ENCODE measurements around the gene UNC50.
"Not testable (repeated sequence)": the region's sequence is repeated elsewhere in the genome, so short reads cannot be mapped to it uniquely, and the experiment has no call there.

The UNC50 gene

DNA sequence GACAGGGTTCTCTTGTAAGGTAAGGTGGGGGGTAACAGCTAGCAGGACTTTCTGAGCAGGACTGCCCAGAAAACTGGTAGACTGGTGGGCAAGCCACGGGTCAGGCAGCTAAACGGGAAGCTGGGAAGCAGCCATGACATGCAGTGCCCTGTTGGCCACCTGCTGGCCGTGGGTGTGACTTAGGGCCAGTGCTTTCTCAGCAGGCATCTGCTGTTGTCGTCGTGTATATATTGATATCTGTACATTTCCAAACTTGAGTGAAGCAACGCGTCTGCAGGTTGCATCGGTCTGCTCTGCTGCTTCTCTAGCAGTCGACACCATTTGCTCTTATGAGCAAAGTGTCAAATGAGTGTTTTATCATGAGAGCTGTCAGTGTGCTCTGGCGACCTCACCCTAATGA, 31.1 kb upstream of the UNC50 start:
- DNase-seq = no peak

DNA sequence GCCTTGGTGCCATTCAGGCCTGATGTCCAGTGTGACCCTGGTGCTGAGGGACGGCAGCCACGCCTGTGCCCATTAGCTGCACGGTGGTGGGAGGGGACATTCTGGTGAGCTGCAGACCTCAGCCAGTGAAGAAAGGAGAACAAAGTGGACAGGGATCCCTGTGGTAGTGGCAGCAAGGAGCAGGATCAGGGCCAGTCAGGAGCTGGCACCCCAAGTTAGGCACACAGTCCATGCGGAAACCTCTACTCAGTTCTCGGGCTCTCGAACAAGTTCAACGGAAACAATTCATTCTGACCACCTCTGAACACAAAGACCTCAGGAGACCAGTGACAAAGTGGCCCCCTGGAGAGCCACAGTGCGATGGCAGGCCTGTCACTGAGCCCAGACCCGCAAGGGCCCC, 30.2 kb upstream of the UNC50 start:
- no peak for DNase-seq

GRCh38 chr2:98579926-98580325, 28.5 kb upstream of the UNC50 start:
- DNase-seq = no peak

DNA sequence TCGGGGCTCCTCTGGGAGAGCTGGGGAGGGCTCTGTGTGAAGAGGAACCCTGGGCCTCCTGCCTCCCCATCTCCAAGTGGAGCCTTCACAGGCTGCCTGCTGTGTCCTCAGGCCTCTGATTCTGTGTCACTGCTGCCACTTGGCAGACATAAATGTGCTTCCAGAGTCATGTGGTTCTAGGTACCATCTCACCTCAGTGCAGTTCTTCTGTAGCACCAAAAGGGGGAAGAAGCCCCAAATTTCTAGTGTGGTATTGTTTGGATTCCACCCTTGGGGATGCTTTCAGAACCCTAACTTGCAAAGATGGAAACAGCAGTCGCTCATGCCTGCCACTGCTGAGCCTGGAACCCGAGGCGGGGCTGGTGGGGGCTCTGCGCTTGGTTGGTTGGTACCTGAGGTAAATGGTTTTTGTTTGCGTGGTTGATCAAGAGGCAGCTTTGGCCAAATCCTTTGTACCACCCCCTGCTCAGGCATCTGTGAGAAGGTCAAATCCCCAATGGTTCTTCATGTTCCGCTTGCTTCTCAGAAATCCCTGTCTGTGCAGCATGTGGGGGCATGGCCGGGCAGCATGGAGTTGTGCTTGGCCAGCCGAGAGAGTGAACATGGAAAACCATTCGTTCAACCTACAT, 27.6 kb upstream of the UNC50 start:
- DNase-seq = no peak

DNA sequence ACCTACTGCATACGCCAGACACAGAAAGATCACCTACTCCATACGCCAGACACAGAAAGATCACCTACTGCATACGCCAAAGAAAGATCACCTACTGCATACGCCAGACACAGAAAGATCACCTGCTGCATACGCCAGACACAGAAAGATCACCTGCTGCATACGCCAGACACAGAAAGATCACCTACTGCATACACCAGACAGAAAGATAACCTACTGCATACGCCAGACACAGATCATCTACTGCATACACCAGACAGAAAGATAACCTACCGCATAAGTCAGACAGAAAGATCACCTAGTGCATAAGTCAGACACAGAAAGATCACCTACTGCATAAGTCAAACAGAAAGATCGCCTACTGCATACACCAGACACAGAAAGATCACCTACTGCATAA, 25.9 kb upstream of the UNC50 start:
- DNase-seq = no peak

DNA sequence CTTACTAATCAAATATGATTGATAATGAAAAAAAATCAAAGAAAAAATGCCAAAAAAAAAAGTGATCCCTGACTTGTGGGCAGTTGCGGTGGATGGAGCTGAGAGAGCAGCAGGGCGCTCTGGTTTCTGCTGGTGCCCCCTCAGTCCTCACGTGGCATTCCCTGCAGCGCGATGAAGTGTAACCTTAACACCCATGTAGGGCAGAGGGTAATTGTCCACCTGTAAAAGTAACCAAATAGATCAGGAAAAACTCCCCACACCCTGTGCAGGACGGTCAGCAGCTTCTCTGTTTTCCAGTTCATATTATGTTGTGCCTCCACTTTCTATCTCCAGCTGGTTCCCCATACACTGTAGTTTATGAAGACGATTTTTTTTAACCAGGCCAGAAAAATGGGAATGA, 25.1 kb upstream of the UNC50 start:
- no peak for DNase-seq

DNA sequence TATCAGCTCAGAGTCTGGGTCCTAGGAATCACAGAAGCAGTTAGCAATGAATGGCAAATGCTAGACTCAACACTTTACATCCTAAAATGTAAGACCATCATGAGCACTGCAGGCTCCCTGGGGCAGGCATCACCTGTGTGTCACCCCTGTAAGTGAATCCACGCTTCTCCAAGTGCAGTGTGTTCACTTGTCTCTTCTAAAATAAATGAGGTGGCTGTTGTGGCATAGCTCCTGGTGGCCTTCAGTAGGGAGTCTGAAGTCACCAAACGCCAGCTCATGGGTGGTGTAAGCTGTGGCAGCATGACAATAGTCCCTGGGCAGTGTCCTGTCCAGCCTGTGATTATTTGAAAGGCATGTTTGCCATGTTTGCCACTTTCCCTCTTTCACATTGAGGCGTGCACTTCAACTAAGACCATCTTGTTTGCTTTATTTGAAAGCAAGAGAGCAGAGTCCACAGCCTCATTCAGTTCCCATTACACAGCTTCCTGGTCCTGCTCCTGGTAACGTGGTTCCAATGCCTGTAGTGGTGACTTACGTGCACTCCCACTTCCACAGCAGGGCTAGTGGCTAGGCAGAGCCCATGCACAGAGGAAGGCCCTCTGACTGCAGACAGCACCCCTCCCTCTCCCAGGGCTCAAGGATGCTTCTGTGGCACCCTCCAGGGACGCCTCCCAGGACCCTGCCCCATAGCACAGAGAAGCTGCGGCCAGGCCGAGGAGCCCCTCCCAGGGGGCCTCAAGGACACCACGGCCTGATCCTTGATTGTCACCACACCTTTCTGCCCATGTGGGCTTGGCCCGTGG, 24.4 kb upstream of the UNC50 start:
- no peak for DNase-seq

- DNase-seq = no peak
Observed at GRCh38 chr2:98585386-98585785, 23.0 kb upstream of the UNC50 start.

DNA sequence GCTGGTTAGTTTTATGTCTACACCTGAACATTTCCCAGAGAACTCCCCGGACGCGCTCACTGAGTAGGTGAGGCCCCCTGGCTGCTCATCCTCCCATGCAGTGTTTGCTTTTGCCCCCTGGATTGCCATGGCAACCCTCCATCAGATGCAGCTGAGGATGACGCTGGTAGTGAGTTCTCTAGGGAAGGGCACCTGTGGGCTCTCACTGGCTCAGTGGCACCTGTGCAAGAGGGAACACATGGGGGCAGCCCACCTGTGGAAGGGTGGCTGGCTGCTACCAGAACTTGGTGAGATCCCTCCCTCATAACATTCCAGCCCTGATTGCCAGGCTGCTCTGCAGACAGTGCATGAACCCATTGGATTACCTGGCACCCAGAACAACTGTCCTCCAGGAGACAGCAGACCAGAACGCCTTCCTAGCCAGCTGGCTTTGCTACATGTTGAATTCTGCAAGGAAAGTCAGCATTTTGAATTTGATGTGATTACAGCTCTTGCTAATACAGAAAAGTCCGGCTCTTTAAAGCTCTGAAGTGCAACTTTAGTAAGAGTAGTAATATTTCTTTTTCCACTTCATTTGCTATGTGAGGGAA, 21.7 kb upstream of the UNC50 start:
- no peak for DNase-seq

DNA sequence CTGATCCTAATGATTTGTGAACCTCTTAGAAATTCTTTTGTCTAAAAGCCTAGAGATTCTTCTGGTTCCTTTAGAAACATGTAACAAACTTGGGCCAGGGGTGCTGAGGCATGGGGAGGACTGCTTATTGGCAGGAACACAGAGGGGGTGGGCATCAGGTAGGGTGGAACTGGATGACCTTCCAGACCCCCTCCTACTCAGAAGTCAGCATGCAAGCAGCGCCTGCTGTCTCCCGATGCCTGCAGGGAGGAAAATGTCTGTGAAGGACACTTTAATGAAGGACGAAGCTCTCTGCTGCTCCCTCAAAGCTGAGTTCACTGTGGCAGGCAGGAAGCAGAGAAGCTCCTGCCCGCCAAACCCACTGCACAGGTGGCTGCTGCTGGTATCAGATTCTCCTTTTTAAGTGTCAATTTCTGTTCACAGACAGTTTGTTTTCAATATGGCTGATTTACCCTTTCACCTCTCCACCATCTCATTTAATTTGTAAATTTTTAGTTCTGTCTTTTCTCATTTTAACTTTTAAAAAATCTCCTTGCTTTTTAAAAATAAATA, 19.4 kb upstream of the UNC50 start:
- no peak for DNase-seq

DNA sequence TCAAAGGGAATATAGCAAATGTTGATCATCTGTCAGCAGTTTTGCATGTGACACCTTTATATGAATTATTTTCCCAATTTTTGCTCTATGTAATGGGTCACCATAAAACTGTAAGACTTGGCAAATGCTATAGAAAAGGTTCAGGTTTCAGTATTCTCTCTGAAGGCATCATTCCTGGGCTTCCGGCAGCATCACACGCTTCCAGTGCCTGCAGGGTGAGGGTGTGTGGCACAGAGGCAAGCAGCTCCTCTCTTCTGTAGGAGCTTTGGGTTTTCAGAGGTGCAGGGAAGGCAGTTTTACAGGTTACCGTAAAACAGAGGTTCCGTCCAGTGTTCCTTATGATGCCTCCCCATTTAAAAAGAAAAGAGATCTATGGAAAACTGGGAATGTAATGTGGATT, 18.9 kb upstream of the UNC50 start:
- DNase-seq = no peak

- DNase-seq = no peak
Observed at GRCh38 chr2:98592565-98592964, 15.8 kb upstream of the UNC50 start.

GRCh38 chr2:98594665-98595064, 13.7 kb upstream of the UNC50 start:
- DNase-seq = not testable (repeated sequence)

GRCh38 chr2:98598781-98599428, 9.5 kb upstream of the UNC50 start:
- DNase-seq = no peak

GRCh38 chr2:98601532-98602132, 6.8 kb upstream of the UNC50 start:
- no peak for DNase-seq

DNA sequence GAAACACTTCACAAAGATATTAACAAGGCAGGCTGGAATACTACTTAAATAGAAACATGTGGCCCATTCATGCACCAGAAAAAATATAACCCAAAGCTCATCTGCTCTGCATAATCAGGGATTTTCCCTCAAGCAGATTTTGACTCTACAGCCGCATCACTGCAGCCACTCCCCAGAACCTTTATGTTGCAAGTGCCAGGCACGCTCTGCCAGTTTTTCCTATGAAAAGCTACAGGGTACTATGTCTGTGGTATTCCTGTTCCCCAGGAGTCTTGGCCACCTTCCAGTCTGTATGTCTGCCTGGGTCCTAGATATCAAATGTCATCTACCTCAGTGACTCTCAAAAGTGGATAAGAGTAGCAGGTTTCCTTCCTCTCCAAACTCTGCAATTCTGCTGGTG, 3.8 kb upstream of the UNC50 start:
- no peak for DNase-seq

DNA sequence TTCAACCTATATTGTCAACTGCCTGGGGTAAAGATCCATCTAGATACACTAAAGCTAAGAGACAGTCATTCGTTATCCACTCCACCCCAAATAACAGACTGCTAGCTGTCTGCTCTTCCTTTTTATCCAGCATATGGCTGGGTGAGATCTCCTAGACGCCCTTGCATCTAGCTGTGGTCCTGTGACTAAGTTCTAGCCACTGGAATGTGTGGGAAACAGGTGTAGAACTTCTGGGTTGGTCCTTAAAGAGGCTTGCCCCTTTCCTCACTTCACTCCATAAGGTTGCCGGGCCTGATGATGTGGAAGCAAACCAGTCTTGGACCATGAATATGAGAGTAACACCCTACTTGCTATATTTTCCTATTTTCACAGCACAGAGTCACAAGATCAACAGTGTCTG, 3.3 kb upstream of the UNC50 start:
- DNase-seq = no peak

- no peak for DNase-seq
Observed at GRCh38 chr2:98606431-98606830, 2.0 kb upstream of the UNC50 start.

DNA sequence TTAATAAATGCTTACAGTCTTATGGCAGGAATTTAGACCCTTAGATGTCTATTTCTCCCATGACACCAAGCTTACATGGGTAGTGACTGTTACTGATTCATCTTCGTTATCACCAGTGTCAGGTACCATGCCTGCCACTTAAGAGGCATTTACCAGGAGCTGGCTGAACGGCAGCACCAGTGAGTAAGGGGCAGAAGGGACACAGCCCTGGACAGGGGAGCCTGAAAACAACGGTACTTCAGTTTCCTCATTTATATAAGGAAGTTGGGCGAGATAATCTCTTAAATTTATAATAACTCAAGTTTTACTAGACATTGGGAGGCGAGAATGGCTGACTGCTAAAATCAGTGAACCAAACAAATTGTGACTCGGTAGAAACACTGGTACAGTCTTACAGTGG, 1.3 kb upstream of the UNC50 start:
- no peak for DNase-seq

GRCh38 chr2:98607741-98608115, 661 bp upstream of the UNC50 start:
- DNase-seq = no peak

GRCh38 chr2:98608962-98609604, 694 bp downstream of the UNC50 start:
- no peak for DNase-seq

GRCh38 chr2:98614024-98614739, 5.8 kb downstream of the UNC50 start:
- DNase-seq = no peak
